Activated T-cell treated with anti-CD3 and anti-CD28 coated beads for 24 hours (primary cell): ENCODE measurements around the gene DOCK9.

ENCODE experiments used
- DNase-seq: peaks from one replicate; pipeline ENCODE4 v3.0.0-alpha.2; 2020; ENCODE audit warnings: low read depth

Gene DOCK9

GRCh38 chr13:98797456-98797855, 180.4 kb downstream of the DOCK9 start:
- DNase-seq: no peak

- DNase-seq: no peak
These were observed 181.1 kb downstream of the DOCK9 start for GRCh38 chr13:98796798-98797197.

DNA sequence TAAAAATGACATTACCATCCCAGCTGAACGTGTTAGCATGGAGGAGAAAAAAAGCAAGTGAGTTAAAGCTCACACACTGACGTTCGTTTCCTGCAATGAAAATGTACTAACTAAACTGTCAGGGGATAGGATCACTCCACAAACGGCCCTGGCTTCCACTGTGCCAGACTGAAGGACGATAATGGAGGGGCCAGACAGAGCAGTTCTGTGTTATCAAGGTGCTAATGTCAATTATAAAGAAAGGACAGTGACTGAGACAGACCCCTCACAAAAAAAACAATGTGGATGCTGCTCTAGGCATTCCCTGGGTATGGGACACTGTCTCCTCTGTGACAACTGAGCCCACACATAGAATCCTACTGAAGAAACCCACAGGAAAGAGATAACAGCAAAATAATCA, 181.7 kb downstream of the DOCK9 start:
- no peak for DNase-seq

DNA sequence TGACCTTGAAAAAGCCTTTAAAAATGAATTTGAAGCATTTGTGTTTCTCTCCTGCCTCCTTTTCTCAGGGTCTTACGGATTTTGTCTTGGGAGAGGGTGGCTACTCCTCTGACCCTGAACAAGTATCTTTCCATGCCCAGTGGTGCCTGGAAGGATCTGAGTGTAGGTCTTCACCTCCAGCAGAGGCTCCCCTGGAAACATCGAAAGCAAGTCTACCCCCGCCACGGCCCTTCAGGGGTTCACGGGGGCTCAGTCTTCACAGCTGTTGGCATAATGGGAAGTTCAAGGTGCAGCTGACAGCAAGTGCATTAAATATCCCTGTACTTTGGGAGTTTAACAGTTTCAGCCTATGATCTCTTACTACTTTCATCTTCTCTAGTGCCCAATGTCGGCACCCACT, 182.6 kb downstream of the DOCK9 start:
- DNase-seq: no peak

- DNase-seq: no peak
These were observed 183.4 kb downstream of the DOCK9 start for GRCh38 chr13:98794498-98794897.

- no peak for DNase-seq
These were observed 184.9 kb downstream of the DOCK9 start for GRCh38 chr13:98792785-98793495.

- no peak for DNase-seq
These were observed 185.5 kb downstream of the DOCK9 start for GRCh38 chr13:98792321-98792720.

DNA sequence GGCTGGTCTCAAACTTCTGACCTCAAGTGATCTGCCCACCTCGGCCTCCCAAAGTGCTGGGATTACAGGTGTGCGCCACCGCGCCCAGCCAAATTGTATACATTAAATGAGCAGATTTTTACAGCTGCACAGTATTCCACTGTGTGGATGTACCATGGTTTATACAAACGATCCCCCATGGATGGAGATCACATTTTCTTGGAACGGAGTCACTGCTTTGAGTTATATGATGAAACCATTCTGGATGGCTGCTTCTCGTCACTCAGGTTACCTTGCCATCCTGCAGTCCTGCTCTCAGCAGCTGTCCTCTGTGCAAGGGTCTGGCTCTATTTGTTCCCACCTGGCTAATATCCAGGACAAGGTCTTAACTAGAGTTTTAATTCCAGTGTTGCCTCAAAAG, 186.3 kb downstream of the DOCK9 start:
- no peak for DNase-seq

- no peak for DNase-seq
These were observed 189.9 kb downstream of the DOCK9 start for GRCh38 chr13:98787996-98788395.

DNA sequence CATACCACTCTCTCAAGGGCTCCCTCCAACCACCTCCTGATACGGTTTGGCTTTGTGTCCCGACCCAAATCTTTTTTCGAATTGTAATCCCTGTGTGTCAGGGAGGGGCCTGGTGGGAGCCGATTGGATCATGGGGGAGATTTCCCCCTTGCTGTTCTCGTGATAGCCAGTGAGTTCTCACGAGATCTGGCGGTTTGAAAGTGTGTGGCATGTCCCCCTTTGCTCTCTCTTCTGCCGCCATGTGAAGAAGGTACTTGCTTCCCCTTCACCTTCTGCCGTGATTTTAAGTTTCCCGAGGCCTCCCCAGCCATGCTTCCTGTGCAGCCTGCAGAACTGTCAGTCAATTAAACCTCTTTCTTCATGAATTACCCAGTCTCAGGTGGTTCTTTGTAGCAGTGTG, 190.7 kb downstream of the DOCK9 start:
- no peak for DNase-seq

GRCh38 chr13:98786023-98786422, 191.8 kb downstream of the DOCK9 start:
- no peak for DNase-seq

- DNase-seq: no peak
These were observed 192.5 kb downstream of the DOCK9 start for GRCh38 chr13:98785405-98785804.

GRCh38 chr13:98784666-98785065, 193.2 kb downstream of the DOCK9 start:
- no peak for DNase-seq

- no peak for DNase-seq
These were observed 193.9 kb downstream of the DOCK9 start for GRCh38 chr13:98783856-98784478.

GRCh38 chr13:98782654-98783053, 195.2 kb downstream of the DOCK9 start:
- no peak for DNase-seq

DNA sequence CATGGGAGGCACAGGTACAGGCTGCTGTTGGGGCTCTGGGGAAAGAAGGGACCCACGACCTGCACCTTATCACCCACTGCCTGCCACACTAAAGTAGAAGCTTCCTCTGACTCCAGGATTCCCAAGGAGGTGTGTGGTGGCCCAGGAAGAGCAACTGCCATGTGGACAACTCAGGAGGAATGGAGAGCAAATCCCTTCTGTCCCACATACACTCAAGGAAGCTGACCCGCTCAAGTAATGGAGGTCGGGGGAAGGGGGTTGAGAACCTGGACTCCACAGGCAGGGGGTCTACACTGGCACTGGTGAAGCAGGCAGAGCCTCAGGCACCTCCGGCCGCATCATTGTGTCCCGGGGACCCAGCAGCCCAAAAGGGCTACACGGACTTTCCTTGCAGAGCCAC, 196.0 kb downstream of the DOCK9 start:
- DNase-seq: no peak

DNA sequence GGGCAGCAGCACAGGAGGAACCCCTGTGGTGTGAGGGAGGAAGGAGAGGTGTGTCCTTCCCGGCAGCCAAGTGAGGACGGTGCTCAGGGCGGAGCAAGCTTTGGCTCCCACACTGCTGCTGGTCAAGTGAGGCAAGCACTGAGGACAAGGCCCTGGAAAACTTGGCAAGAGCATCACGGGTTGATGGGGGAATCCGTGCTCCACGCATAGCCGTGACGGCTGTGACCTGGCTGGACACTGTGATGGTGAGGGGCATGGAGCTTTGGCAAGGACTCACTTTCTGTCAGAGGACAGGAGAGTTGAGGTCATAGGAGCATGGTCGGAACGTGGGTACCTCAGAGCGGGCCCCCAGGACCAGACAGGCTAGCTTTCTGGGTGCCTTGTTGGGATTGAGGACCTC, 196.4 kb downstream of the DOCK9 start:
- DNase-seq: no peak

GRCh38 chr13:98781045-98781444, 196.8 kb downstream of the DOCK9 start:
- no peak for DNase-seq

- DNase-seq: no peak
These were observed 197.4 kb downstream of the DOCK9 start for GRCh38 chr13:98780451-98780850.

- DNase-seq: no peak
These were observed 198.2 kb downstream of the DOCK9 start for GRCh38 chr13:98779695-98780094.

DNA sequence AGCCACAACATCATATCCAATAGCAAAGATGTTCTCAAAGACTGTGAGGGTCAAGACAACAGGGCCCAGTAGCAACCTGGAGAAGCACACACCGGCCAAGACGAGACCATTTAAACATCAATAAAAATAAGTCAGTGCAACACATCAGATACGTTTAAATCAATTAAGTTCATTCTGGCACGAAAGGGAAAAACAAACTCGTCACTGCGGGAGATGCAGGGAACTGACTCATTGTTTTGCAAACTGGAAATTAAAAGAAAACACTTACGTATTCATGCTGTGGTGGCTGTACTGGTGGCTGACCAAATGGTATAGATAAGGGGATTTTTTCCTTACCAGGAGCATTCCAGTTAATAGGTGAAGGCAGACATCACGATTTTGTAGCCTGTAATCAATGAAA, 199.1 kb downstream of the DOCK9 start:
- DNase-seq: no peak

DNA sequence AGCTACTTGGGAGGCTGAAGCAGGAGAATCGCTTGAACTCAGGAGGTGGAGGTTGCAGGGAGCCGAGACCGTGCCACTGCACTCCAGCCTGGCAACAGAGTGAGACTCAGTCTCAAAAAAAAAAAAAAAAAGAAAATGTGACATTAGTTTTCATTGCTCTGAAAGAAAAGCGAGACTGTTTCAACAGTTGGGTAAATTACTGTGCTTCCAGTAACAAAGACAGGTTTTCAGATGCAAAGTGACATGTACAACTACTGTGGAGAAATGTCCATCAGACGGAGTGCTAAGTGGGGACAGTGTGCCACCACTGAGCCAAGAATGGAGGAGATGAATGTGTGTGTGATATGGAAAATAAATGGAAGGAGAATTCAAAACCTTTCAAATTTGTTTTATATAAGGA, 201.2 kb downstream of the DOCK9 start:
- DNase-seq: no peak

DNA sequence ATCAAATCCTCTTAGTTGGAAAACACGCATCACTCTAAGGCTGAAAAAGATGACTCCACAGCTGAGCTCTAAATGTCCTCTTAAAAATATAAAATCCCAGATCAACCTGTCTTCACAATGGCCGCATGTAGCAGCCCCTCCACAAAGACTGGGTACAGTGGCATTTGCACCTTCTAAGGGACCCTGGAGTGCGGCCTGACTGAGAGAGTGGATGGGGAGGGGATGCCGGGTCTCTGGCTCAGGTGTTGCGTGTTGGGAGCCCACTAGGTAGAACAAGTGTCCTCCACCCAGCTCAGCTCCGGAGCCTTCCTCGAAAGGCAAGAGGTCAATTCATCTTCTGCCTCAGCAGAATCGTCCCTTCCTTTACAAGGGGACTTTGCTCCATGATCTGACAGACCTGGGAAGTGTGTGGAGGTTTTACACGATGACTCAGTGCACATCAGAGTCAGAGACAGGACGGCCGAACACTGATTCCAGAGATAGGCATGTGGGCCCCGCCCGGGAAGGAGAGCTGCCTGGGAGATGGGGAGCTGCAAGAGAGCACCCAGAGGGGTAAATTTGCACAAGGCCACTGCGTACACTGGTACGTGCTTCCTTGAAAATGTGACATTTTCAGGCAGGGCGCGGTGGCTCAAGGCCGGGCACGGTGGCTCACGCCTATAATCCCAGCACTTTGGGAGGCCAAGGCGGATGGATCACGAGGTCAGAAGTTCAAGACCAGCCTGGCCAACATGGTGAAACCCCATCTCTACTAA, 201.8 kb downstream of the DOCK9 start:
- no peak for DNase-seq
